ENCODE data around the gene TNS3. TPM values are rescaled to one million over a fixed set of nuclear protein-coding genes. Genes with fewer than 3 reads are reported as not detected.
A peak's percentile ranks its signal among the peaks of the same experiment; 100 is the strongest.
"Not testable (repeated sequence)": the region's sequence is repeated elsewhere in the genome, so short reads cannot be mapped to it uniquely, and the experiment has no call there.

TNS3 gene
- polyA plus RNA-seq, 4 donors, result 83.1 to 95.6 (median 90.9) TPM

GRCh38 chr7:47280114-47280513, 301.8 kb downstream of the TNS3 start:
- no peak for DNase-seq (ENCODE audit: low read depth in 4 of 4, low spot score in 2 of 4)

GRCh38 chr7:47278043-47278442, 303.9 kb downstream of the TNS3 start:
- no peak for DNase-seq (ENCODE audit: low read depth in 4 of 4, low spot score in 2 of 4)

DNA sequence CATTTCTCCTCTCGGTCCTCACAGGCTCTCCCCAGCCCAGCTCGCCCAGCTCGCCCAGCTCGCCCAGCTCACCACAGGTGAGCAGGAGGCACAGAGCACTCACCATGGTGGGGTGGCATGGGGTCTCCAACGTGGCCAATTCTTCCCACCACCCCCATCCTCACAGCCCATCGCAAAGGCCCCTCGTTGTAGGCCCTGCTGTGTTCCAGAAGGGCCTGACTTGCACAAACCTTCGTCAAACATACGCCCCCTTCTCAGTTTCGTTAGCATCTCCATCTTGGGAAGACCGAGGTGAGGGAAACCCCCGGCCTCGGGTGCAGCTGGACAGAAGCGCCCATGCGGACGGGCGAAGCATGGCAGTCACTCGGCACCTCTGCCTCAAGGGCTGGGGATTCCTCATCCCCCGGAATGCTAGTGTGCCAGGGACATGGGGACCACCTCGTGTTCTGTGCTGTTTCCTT, 304.6 kb downstream of the TNS3 start:
- DNase-seq (ENCODE audit: low read depth in 4 of 4, low spot score in 2 of 4), result no peak

GRCh38 chr7:47273974-47274766, 307.7 kb downstream of the TNS3 start:
- DNase-seq (ENCODE audit: low read depth in 4 of 4, low spot score in 2 of 4), result no peak

GRCh38 chr7:47273088-47273487, 308.8 kb downstream of the TNS3 start:
- no peak for DNase-seq (ENCODE audit: low read depth in 4 of 4, low spot score in 2 of 4)

DNA sequence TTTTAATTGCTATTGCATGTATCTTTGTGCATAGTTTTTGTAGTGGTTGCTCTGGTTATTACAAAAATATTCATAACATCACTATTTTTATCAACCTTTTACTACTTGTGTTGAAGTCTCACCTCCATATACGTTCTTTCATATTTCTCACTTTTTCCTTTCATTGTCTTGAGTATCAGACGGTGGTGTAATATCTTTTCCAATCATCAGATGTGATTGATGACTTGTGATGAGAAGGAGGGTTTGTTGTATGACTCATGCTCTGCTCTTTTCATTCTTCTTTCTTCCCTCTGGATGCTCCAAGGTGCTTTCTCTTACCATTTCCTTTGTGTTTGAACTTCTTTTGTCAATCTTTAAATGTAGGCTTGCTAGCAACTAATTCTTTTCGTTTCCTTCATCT, 310.2 kb downstream of the TNS3 start:
- no peak for DNase-seq (ENCODE audit: low read depth in 4 of 4, low spot score in 2 of 4)

GRCh38 chr7:47268851-47269836, 312.8 kb downstream of the TNS3 start:
- DNase-seq (ENCODE audit: low read depth in 4 of 4, low spot score in 2 of 4), result no peak

DNA sequence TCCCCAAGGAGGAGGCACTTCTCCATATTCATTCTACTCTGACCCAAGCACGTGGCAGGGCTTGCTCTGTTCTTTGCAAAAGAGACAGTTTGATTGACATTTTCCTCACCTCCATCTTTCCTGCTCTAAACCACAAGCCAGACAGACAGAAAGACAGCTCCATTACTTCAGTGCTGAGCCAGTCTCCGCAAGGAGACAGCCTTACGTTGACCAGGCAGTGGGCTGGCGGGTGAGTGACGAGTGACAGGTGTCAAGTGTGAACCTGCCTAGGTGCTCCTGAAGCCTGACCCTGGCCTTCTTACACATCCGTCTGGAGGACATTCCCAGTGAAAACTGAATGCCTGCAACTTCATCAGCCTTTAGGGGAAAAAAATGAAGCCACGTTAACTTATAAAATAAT, 314.6 kb downstream of the TNS3 start:
- no peak for DNase-seq (ENCODE audit: low read depth in 4 of 4, low spot score in 2 of 4)

GRCh38 chr7:47266799-47267198, 315.1 kb downstream of the TNS3 start:
- peak in 3 of 4 donors; percentile 11 to 15 (median 11) for DNase-seq (ENCODE audit: low read depth in 4 of 4, low spot score in 2 of 4)

- DNase-seq (ENCODE audit: low read depth in 4 of 4, low spot score in 2 of 4), result peak in 3 of 4 donors; percentile 57 to 60 (median 58)
Measured at GRCh38 chr7:47266131-47266706, 315.7 kb downstream of the TNS3 start.

- no peak for DNase-seq (ENCODE audit: low read depth in 4 of 4, low spot score in 2 of 4)
Measured at GRCh38 chr7:47265621-47266020, 316.3 kb downstream of the TNS3 start.

- DNase-seq (ENCODE audit: low read depth in 4 of 4, low spot score in 2 of 4), result no peak
Measured at GRCh38 chr7:47264021-47264651, 317.8 kb downstream of the TNS3 start.

GRCh38 chr7:47262881-47263280, 319.0 kb downstream of the TNS3 start:
- no peak for DNase-seq (ENCODE audit: low read depth in 4 of 4, low spot score in 2 of 4)

DNA sequence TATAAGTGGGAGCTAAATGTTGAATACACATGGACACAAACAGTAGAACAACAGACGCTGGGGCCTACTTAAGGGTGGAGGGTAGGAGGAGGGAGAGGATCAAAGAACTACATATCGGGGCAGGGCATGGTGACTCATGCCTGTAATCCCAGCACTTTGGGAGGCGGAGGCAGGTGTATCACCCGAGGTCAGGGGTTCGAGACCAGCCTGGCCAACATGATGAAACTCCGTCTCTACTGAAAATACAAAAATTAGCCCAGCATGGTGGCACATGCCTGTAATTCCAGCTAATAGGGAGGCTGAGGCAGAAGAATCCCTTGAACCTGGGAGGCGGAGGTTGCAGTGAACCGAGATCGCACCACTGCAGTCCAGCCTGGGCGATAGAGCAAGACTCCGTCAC, 319.8 kb downstream of the TNS3 start:
- not testable (repeated sequence) for DNase-seq (ENCODE audit: low read depth in 4 of 4, low spot score in 2 of 4)

DNA sequence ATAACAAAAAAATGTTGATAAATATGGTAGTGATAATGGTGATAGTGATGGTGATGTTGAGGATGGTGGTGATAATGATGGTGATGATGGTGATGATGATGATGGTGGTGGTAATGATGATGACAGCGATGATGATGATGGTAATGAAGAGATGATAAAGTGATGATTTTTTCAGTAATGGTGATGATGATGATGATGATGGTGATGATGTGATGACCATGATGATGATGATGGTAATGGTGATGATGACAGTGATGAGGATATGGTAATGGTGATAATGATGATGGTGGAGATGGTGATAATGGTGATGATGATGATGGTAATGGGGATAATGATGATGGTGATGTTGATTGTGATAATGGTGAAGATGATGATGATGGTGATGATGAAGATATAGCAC, 321.6 kb downstream of the TNS3 start:
- DNase-seq (ENCODE audit: low read depth in 4 of 4, low spot score in 2 of 4), result no peak

DNA sequence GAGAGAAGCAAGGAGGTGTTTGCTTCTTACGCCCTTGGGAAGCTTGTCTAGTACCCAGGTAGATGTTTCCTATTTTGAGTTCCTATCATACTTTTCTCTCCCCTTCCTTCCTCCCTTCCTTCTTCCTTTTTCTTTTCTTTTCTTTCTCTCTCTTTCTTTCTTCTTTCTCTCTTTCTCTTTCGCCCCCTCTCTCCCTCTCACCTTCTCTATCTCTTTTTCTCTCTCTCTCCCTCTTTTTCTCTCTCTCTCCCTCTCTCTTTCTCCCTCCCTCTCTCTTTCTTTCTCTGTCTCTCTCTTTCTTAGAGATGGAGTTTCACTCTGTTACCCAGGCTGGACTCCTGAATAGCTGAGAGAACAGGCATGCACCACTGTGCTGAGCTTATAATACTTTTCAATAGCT, 322.2 kb downstream of the TNS3 start:
- no peak for DNase-seq (ENCODE audit: low read depth in 4 of 4, low spot score in 2 of 4)

DNA sequence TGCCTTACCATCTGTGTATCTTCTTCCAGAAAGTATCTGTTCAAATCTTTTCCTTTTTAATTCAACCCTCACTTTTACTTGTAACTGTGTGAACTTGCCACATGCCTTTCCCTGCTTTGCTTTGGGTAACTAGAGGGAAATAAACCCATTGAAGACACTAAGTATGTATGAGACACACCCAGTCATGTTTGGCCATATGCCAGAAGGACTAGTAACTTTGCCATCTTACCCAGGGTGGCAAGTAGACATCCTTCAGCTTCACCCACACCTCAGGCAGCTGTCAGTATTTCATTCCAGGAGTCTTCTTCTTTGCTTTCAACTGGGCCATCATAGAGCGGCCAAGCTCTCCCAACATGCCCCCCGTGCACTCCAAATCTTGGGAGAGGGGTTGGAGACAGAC, 323.1 kb downstream of the TNS3 start:
- no peak for DNase-seq (ENCODE audit: low read depth in 4 of 4, low spot score in 2 of 4)

GRCh38 chr7:47256016-47256415, 325.9 kb downstream of the TNS3 start:
- no peak for DNase-seq (ENCODE audit: low read depth in 4 of 4, low spot score in 2 of 4)

- no peak for DNase-seq (ENCODE audit: low read depth in 4 of 4, low spot score in 2 of 4)
Measured at GRCh38 chr7:47255441-47255840, 326.5 kb downstream of the TNS3 start.

DNA sequence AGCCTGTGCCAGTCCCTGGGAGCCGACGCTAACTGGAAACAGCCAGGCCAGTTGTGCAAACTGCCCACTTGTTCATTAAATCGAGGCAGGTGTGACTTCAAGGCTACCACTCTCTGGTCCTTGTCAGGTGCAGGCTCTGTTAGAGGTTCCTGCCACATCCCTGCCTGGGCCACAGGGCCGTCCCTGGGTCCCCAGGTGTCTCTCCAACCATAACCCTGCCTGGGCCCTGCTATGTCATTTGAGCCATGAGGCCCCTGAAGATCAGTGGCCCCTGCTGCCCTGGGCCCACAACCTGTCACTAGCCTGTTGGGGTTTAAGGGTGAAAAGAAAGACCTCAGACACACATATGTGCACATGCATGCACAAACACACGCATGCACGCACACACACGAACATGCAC, 326.9 kb downstream of the TNS3 start:
- DNase-seq (ENCODE audit: low read depth in 4 of 4, low spot score in 2 of 4), result no peak
